T-helper 2 cell (primary cell): ENCODE data around the gene BMP8B.
"Not testable (repeated sequence)": the region's sequence is repeated elsewhere in the genome, so short reads cannot be mapped to it uniquely, and the experiment has no call there.

Experiments used
- DNase-seq, 5 experiments: peaks; one replicate each; pipeline versions ENCODE4 v3.0.0 to v3.0.0-alpha.2; 2012 to 2022
- total RNA-seq, 2 donors: gene quantifications; one replicate each; lab custom pipeline; 2026; lab: John Stamatoyannopoulos, UW

BMP8B gene, protein sequence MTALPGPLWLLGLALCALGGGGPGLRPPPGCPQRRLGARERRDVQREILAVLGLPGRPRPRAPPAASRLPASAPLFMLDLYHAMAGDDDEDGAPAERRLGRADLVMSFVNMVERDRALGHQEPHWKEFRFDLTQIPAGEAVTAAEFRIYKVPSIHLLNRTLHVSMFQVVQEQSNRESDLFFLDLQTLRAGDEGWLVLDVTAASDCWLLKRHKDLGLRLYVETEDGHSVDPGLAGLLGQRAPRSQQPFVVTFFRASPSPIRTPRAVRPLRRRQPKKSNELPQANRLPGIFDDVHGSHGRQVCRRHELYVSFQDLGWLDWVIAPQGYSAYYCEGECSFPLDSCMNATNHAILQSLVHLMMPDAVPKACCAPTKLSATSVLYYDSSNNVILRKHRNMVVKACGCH
- total RNA-seq, result 0.31 to 2.3 reads per million in 2 donors

GRCh38 chr1:39788758-39789570 is at the start of gene BMP8B:
TSS of gene BMP8B (minus strand) at chr1:39788865. CDS start at chr1:39788485, 380 bp downstream.
- peak in 4 of 5 experiments; percentile 11 to 67 (median 40) for DNase-seq

DNA sequence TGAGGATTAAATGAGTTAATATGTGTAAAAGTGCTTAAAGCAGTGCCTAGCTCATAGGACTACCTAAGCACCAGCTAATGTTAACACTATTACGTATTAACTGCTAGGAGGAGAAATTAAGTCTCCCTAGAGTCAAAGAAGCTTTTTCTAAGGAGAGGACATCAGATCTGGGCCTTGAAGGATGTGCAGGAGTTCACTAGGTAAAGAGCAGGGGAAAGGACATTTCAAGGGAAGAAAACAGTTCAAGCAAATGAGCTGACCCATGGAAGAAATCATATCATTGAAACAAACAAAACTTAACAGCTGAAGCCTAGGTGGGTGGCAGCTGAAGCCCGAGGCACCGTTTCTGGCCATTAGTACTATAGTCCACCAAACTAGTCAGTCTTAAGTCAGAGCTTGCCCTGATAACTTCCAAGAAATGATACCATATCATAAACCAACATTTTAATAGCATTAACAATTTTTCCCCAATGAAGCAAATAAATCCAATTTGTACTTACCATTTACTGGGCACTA is 48.0 kb upstream of the BMP8B start:
- no peak for DNase-seq

- DNase-seq, result no peak
These were observed 47.4 kb upstream of the BMP8B start for GRCh38 chr1:39835935-39836594.

DNA sequence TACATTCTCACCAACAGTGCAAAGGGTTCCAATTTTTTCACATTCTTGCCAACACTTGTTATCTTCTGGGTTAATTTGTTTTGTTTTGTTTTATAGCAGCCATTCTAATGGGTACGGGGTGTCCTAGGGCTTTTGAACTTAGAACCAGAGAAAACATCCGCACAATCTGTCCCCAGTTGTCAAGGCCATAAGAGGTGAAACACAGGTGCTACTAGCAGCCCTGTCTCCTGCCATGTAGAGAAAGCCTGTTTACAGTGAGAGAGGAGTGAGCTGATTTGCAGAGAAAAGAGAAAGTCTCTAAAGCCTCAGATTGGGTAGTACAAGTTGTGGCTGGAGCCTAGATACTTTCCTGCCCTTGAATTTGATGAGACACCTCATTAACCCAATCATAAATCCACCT is 46.4 kb upstream of the BMP8B start:
- DNase-seq, result no peak

GRCh38 chr1:39833621-39834385 is 45.1 kb upstream of the BMP8B start:
- no peak for DNase-seq

- no peak for DNase-seq
These were observed 44.5 kb upstream of the BMP8B start for GRCh38 chr1:39833121-39833520.

DNA sequence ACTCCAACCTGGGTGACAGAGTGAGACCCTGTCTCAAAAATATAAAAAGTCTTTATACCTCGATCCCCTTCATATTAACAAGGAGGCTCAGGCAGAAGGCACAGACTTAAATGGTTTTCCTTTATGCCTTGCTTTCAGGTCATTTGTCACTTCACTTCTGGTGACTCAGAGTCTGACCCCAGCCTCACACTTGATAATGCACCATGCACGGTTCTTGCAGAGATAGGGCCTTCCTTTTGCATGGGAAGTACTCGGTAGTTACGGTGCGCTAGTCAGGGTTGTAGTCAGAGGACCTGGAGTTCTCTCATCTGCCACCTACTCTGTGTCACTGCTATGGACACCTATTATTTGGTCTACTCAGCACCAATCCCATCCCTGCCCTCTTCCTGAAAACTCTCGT is 43.6 kb upstream of the BMP8B start:
- no peak for DNase-seq

GRCh38 chr1:39829791-39830533 is 41.3 kb upstream of the BMP8B start:
- DNase-seq, result no peak

DNA sequence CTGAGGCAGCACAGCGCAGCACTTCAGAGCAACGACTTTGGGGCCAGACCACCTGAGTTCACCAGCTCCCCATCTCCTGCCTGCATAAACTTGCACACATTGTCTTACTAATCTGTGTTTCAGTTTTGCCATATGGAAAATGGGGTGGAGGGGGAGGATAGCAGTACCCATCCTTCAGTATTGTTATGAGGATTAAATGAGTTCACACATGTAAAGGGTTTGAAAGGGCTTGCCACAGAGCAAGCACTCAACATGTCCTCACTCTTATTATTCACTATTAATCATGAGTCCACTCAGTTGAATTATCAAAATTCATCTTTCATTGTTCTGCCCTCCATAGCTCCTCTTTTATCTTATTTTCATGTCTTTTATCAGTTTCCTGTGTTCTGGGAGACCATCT is 40.1 kb upstream of the BMP8B start:
- DNase-seq, result no peak

- not testable (repeated sequence) for DNase-seq
These were observed 39.6 kb upstream of the BMP8B start for GRCh38 chr1:39828255-39828654.

GRCh38 chr1:39827201-39827600 is 38.5 kb upstream of the BMP8B start:
- no peak for DNase-seq

GRCh38 chr1:39826583-39826982 is 37.9 kb upstream of the BMP8B start:
- DNase-seq, result no peak

GRCh38 chr1:39825432-39825941 is 36.8 kb upstream of the BMP8B start:
- no peak for DNase-seq

DNA sequence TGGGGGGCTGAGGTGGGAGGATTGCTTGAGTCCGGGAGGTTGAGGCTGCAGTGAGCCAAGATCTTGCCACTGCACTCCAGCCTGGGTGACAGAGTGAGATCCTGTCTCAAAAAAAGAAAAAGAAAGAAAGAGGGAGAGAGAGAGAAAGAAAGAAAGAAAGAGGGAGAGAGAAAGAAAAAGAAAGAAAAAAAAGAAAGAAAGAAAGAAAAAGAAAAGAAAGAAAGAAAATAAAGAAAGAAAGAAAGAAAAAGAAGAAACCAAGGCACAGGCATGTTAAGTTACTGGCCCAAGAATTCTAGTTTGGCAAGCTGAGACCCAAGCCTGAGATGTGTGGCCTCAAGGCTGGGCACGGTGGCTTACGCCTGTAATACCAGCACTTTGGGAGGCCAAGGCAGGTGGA is 34.8 kb upstream of the BMP8B start:
- DNase-seq, result not testable (repeated sequence)

- DNase-seq, result no peak
These were observed 33.5 kb upstream of the BMP8B start for GRCh38 chr1:39822146-39822545.

GRCh38 chr1:39819091-39819812 is 30.6 kb upstream of the BMP8B start:
- no peak for DNase-seq

DNA sequence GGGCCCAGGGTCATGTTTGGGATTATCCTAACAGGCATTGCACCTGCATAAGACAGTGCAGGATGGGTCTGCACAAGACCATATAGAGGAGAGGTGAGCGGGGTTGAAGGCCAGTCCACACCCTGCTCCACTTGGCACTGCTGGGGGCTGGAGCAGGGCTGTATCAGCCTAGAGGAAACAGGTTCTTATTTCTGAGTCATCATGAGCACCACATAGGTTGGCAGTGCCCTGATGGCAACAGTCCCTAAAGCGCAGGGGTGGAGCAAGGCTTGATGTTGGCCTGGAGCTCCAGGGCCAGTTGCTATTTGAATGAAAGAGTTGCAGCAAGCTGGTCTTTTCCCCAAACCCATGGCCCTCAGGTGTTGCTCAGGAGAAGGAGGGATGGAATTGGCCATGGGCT is 29.8 kb upstream of the BMP8B start:
- DNase-seq, result no peak

DNA sequence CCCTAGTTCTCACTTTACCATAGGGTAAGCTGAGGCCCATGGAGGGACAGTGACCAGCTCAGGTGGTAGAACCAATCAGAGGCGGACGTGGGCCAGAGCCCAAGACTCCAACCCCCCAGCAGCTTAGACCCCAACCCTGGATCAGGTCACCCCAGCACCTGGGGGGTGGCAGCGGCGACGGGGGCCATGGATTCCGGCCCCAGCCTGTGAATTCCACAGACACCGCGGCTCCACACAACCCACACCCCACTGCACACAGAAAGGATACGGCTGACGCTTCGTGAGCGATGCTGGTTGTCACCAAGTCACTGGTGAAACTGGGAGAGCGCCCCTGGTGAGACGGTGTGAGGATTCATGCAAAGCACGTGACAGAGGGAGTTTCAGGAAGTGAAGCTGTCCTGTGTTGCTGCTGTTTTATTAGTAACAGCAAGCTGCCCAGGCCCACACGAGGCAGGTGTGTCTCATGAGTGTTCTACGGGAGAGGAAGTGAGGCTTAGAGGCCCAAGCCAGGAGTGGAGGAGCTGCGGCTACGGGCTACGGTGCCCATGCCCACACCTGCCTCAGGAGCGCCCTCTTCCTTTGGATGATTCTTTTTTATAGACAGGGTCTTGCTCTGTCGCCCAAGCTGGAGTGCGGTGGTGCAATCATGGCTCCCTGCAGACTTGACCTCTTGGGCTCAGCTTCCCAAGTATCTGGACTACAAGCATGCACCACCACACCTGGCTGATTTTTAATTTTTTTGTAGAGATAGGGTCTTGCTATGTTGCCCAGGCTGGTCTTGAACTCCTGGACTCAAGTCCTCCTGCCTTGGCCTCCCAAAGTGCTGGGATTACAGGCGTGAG is 28.6 kb upstream of the BMP8B start:
- DNase-seq, result peak; percentile 18 to 76 (median 52)

DNA sequence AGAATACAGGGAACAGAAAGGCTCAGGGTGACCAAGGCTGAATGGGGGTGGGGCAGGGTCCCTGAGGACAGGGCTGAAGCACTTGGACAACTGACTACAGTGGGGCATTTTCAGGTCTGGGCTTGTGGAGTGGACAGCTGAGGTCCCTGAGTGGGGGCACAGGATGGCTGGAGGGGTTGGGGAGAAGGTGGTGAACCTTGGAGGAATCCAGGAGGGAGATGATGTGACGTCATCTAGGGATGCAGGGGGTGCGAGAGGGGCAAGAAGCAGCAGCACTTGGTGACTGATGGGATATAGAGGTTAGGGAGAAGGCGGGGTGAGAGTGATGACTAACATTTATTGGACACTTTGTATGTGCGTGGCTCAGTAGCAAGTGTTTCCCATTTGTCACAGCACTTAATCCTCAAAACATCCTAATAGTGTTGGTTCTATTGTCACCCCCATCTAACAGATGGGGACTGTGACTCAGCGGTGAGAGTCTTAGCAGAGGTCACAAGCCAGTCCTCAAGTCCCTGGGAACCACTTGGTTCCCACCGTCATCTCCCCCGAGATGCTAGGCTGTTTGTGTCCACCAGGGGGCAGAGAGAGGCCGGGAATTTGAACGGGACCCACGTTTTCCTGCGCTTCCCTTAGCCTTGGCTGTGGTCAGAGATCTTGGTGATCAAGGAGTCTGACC is 27.9 kb upstream of the BMP8B start:
- DNase-seq, result peak in 4 of 5 experiments; percentile 25 to 46 (median 32)
